Liver (tissue), 9 donors: ENCODE data around the gene CACTIN. TPM values are rescaled to one million over a fixed set of nuclear protein-coding genes. Genes with fewer than 3 reads are reported as not detected.

Source experiments
- DNase-seq: peaks from one replicate; pipeline ENCODE4 v3.0.0-alpha.2; 2017; ENCODE audit warnings: low spot score
- H3K27ac ChIP-seq, 2 donors: one replicate each; pipeline ENCODE4 v1.7.0; 2013; ENCODE audit warnings: inconsistent platforms in 2 of 2, low read length in 2 of 2, control low read depth in 1 of 2, low read depth in 1 of 2, mild to moderate bottlenecking in 1 of 2
- H3K27me3 ChIP-seq, 4 donors: one replicate each; pipeline versions ENCODE4 v1.6.1 to v1.7.0; 2013; ENCODE audit warnings: low read length in 3 of 4, inconsistent platforms in 1 of 4, mild to moderate bottlenecking in 1 of 4, moderate library complexity in 1 of 4; ENCODE audit not compliant: control insufficient read depth in 4 of 4, insufficient read depth in 4 of 4
- H3K36me3 ChIP-seq, 4 donors: one replicate each; pipeline versions ENCODE4 v1.6.1 to v1.7.0; 2013; ENCODE audit warnings: low read length in 3 of 4, mild to moderate bottlenecking in 3 of 4, low read depth in 1 of 4, moderate library complexity in 1 of 4; ENCODE audit not compliant: control insufficient read depth in 4 of 4, insufficient read depth in 3 of 4
- H3K4me1 ChIP-seq, 4 donors: one replicate each; pipeline versions ENCODE4 v1.6.1 to v1.7.0; 2013; ENCODE audit warnings: low read length in 3 of 4, mild to moderate bottlenecking in 3 of 4, moderate library complexity in 1 of 4; ENCODE audit not compliant: control insufficient read depth in 4 of 4, insufficient read depth in 4 of 4
- H3K4me3 ChIP-seq, 3 donors: one replicate each; pipeline versions ENCODE4 v1.6.1 to v1.7.0; 2013; ENCODE audit warnings: low read length in 3 of 3, control low read depth in 1 of 3, low read depth in 1 of 3, mild to moderate bottlenecking in 1 of 3
- H3K9ac ChIP-seq, 2 donors: one replicate each; pipeline ENCODE4 v1.7.0; 2013; ENCODE audit warnings: low read length in 2 of 2, mild to moderate bottlenecking in 2 of 2, moderate library complexity in 2 of 2, control low read depth in 1 of 2, low read depth in 1 of 2
- H3K9me3 ChIP-seq, 4 donors: one replicate each; pipeline versions ENCODE4 v1.6.1 to v1.7.0; 2013; ENCODE audit warnings: low read length in 3 of 4; ENCODE audit not compliant: control insufficient read depth in 4 of 4
- ATF3 ChIP-seq: IDR thresholded peaks from 2 replicates; pipeline ENCODE4 v1.6.1; 2016; ENCODE audit warnings: antibody characterized with exemption
- EGR1 ChIP-seq, 2 donors: IDR thresholded peaks; 2 replicates each; pipeline ENCODE4 v1.6.1; 2016 to 2018; ENCODE audit warnings: antibody characterized with exemption in 2 of 2, low read depth in 2 of 2
- FOXA1 ChIP-seq: IDR thresholded peaks from 2 replicates; pipeline ENCODE4 v1.6.1; 2016; ENCODE audit warnings: antibody characterized with exemption
- FOXA2 ChIP-seq: IDR thresholded peaks from 2 replicates; pipeline ENCODE4 v1.6.1; 2016; ENCODE audit warnings: antibody characterized with exemption
- GABPA ChIP-seq, 2 donors: IDR thresholded peaks in 1 of 2; conservative IDR thresholded peaks in 1 of 2; 2 replicates each; pipeline ENCODE4 v1.6.1; 2016; ENCODE audit warnings: antibody characterized with exemption in 2 of 2, mild to moderate bottlenecking in 1 of 2, moderate library complexity in 1 of 2
- HNF4A ChIP-seq, 2 donors: conservative IDR thresholded peaks; 2 replicates each; pipeline ENCODE4 v1.6.1; 2016; ENCODE audit warnings: antibody characterized with exemption in 2 of 2, mild to moderate bottlenecking in 2 of 2
- HNF4G ChIP-seq: IDR thresholded peaks from 2 replicates; pipeline ENCODE4 v1.6.1; 2016; ENCODE audit warnings: antibody characterized with exemption
- JUND ChIP-seq, 2 donors: IDR thresholded peaks; 2 replicates each; pipeline ENCODE4 v1.6.1; 2016; ENCODE audit warnings: antibody characterized with exemption in 2 of 2
- NR2F2 ChIP-seq: IDR thresholded peaks from 2 replicates; pipeline ENCODE4 v1.6.1; 2016; ENCODE audit warnings: antibody characterized with exemption
- RAD21 ChIP-seq, 2 donors: IDR thresholded peaks; 2 replicates each; pipeline ENCODE4 v1.6.1; 2016; ENCODE audit warnings: antibody characterized with exemption in 2 of 2, mild to moderate bottlenecking in 2 of 2
- RXRA ChIP-seq, 2 donors: IDR thresholded peaks; 2 replicates each; pipeline ENCODE4 v1.6.1; 2017 to 2018; ENCODE audit warnings: antibody characterized with exemption in 2 of 2, mild to moderate bottlenecking in 1 of 2
- SP1 ChIP-seq: IDR thresholded peaks from 2 replicates; pipeline ENCODE4 v1.6.1; 2018; ENCODE audit warnings: antibody characterized with exemption, mild to moderate bottlenecking
- TAF1 ChIP-seq: conservative IDR thresholded peaks from 2 replicates; pipeline ENCODE4 v1.6.1; 2016; ENCODE audit warnings: antibody characterized with exemption, mild to moderate bottlenecking
- YY1 ChIP-seq: IDR thresholded peaks from 2 replicates; pipeline ENCODE4 v1.6.1; 2016; ENCODE audit warnings: antibody characterized with exemption, mild to moderate bottlenecking
- ZBTB33 ChIP-seq: IDR thresholded peaks from 2 replicates; pipeline ENCODE4 v1.6.1; 2016; ENCODE audit warnings: antibody characterized with exemption
- WGBS: extraction: QIAGEN DNeasy Blood & Tissue Kit; methylation state at CpG from one replicate; pipeline ENCODE4 v1.1.7; 2013; 5-methylcytosine and 5-hydroxymethylcytosine counted together
- polyA plus RNA-seq, 2 donors: library from polyadenylated mRNA; stranded (reverse) in 1 of 2; unstranded in 1 of 2; fragments of 200-250 nt in 1 of 2; fragments of >200 nt in 1 of 2; fragmentation: Nextera tagmentation in 1 of 2; extraction: Ambion mirVana in 1 of 2; gene quantifications; one replicate each; pipeline versions ENCODE4 v1.2.1 to v1.2.3, GENCODE V29; 2013 to 2015
- total RNA-seq, 2 donors: library from RNA; depleted of rRNA; stranded (reverse); fragments of >200 nt; gene quantifications; one replicate each; pipeline ENCODE4 v1.2.3, GENCODE V29; 2014
- TF ChIP-seq, protein P1 (sequence below): IDR thresholded peaks from 2 replicates; pipeline ENCODE4 v1.6.1; 2016; ENCODE audit warnings: antibody characterized with exemption, mild to moderate bottlenecking
- TF ChIP-seq, protein P2 (sequence below): fragments of 150-350 bp; IDR thresholded peaks from 2 replicates; pipeline ENCODE4 v1.5.1; 2017; ENCODE audit warnings: improper control_type of control experiment, low read depth, low read length; ENCODE audit not compliant: missing input control
- TF ChIP-seq, protein P3 (sequence below): IDR thresholded peaks from 2 replicates; pipeline ENCODE4 v1.6.1; 2016; ENCODE audit warnings: antibody characterized with exemption
- donor health status: healthy.
- donor health status: healthy.
- donor health status: healthy.
- donor health status: healthy.
- donor health status: healthy.

CACTIN gene
- total and polyA plus RNA-seq, 4 donors = 1.9 to 13.2 (median 10.0) TPM

DNA sequence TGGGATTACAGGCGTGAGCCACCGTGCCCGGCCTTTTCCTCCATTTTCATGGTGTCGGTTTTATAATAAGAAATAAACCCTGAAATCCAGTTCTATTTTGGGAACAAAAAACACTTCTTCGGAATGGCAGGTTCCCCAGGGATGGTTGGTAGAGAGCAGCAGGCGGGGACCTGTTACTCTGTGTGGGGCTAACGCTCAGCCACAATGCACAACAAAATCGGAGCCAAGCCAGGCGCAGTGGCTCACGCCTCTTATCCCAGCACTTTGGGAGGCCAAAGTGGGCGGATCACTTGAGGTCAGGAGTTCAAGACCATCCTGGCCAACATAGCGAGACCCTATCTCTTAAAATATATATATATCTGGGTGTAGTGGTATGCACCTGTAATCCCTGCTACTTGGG is 25.6 kb downstream of the CACTIN start:
- DNase-seq = no peak
- 92% methylated on average over 12 of the region's 12 CpGs for WGBS
- H3K9me3 ChIP-seq = no peaks in the 10 kb centered on the region

DNA sequence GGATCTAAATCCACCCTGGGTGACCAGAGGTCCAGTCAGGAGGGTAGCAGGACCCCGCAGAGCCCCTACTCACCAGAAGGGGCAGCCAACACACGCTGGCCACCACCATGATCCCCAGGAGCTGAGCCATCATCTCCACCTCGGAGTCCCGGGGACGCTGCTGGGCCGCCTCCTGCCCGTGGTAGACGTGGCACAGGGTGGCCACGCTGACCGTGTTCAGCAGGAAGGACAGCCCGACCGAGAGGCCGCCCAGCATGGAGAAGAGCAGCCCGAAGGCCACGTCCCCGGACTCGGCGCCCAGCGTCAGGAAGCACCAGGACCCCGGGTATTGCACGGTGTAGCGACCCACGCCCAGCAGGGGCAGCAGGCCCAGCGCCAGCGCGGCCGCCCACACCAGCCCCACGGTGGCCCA is 26.8 kb downstream of the CACTIN start:
- H3K9ac ChIP-seq = no peak overlapping the region
- H3K4me1 ChIP-seq = no peaks in the 10 kb centered on the region
- H3K9me3 ChIP-seq = no peaks in the 10 kb centered on the region
- 89% methylated on average over 28 of the region's 28 CpGs for WGBS
- H3K27me3 ChIP-seq = no peaks in the 10 kb centered on the region
- no peak overlapping the region for H3K27ac ChIP-seq
- no peak overlapping the region for H3K4me3 ChIP-seq
- no peaks in the 10 kb centered on the region for H3K36me3 ChIP-seq
- DNase-seq = no peak
- TF ChIP-seq GABPA (IDR thresholded peaks at IDR 0.05 in 1 of 2, conservative IDR thresholded peaks at IDR 0.05 in 1 of 2) (no peak), TAF1 (no peak), RXRA (IDR thresholded peaks at IDR 0.05) (no peak), YY1 (no peak), RAD21 (IDR thresholded peaks at IDR 0.05) (no peak), NR2F2 (no peak), FOXA1 (no peak), SP1 (no peak), HNF4A (conservative IDR thresholded peaks at IDR 0.05) (no peak)
- TF ChIP-seq, protein P1, sequence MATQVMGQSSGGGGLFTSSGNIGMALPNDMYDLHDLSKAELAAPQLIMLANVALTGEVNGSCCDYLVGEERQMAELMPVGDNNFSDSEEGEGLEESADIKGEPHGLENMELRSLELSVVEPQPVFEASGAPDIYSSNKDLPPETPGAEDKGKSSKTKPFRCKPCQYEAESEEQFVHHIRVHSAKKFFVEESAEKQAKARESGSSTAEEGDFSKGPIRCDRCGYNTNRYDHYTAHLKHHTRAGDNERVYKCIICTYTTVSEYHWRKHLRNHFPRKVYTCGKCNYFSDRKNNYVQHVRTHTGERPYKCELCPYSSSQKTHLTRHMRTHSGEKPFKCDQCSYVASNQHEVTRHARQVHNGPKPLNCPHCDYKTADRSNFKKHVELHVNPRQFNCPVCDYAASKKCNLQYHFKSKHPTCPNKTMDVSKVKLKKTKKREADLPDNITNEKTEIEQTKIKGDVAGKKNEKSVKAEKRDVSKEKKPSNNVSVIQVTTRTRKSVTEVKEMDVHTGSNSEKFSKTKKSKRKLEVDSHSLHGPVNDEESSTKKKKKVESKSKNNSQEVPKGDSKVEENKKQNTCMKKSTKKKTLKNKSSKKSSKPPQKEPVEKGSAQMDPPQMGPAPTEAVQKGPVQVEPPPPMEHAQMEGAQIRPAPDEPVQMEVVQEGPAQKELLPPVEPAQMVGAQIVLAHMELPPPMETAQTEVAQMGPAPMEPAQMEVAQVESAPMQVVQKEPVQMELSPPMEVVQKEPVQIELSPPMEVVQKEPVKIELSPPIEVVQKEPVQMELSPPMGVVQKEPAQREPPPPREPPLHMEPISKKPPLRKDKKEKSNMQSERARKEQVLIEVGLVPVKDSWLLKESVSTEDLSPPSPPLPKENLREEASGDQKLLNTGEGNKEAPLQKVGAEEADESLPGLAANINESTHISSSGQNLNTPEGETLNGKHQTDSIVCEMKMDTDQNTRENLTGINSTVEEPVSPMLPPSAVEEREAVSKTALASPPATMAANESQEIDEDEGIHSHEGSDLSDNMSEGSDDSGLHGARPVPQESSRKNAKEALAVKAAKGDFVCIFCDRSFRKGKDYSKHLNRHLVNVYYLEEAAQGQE = no peak
- TF ChIP-seq, protein P2, sequence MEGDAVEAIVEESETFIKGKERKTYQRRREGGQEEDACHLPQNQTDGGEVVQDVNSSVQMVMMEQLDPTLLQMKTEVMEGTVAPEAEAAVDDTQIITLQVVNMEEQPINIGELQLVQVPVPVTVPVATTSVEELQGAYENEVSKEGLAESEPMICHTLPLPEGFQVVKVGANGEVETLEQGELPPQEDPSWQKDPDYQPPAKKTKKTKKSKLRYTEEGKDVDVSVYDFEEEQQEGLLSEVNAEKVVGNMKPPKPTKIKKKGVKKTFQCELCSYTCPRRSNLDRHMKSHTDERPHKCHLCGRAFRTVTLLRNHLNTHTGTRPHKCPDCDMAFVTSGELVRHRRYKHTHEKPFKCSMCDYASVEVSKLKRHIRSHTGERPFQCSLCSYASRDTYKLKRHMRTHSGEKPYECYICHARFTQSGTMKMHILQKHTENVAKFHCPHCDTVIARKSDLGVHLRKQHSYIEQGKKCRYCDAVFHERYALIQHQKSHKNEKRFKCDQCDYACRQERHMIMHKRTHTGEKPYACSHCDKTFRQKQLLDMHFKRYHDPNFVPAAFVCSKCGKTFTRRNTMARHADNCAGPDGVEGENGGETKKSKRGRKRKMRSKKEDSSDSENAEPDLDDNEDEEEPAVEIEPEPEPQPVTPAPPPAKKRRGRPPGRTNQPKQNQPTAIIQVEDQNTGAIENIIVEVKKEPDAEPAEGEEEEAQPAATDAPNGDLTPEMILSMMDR = no peak

More for the DNA sequence above, 25.6 kb downstream of the CACTIN start:
- H3K9ac ChIP-seq = no peak overlapping the region
- no peak overlapping the region for H3K4me3 ChIP-seq
- H3K4me1 ChIP-seq = peaks cover 0 to 2% (median 0%) of the 10 kb centered on the region in 4 donors
- H3K27me3 ChIP-seq = no peaks in the 10 kb centered on the region
- no peaks in the 10 kb centered on the region for H3K36me3 ChIP-seq
- no peak overlapping the region for H3K27ac ChIP-seq
- TF ChIP-seq HNF4A (conservative IDR thresholded peaks at IDR 0.05) (no peak), FOXA2 (no peak), YY1 (no peak), RXRA (IDR thresholded peaks at IDR 0.05) (no peak), GABPA (IDR thresholded peaks at IDR 0.05 in 1 of 2, conservative IDR thresholded peaks at IDR 0.05 in 1 of 2) (no peak), FOXA1 (no peak), NR2F2 (no peak), JUND (IDR thresholded peaks at IDR 0.05) (no peak), HNF4G (no peak), EGR1 (IDR thresholded peaks at IDR 0.05; ENCODE audit: low read depth in 2 of 2) (no peak), ZBTB33 (no peak), RAD21 (IDR thresholded peaks at IDR 0.05) (no peak), ATF3 (no peak), TAF1 (no peak)
- TF ChIP-seq, protein P2 = no peak
- TF ChIP-seq, protein P3, sequence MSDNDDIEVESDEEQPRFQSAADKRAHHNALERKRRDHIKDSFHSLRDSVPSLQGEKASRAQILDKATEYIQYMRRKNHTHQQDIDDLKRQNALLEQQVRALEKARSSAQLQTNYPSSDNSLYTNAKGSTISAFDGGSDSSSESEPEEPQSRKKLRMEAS = no peak
